Measurements from ENCODE around the gene PJA1.

GRCh38 chrX:69153060-69153730 is 12.1 kb downstream of the PJA1 start:
- TF ChIP-seq POLR2A (IDR thresholded peaks at IDR 0.05) (no peak), CTCF (IDR thresholded peaks at IDR 0.05) (no peak)

Measured in vagina (tissue), 2 donors.